Measurements from ENCODE around the gene TMEM8B.

TMEM8B gene

GRCh38 chr9:35839926-35840325 lies 10.9 kb downstream of the TMEM8B start:
- no peak overlapping the region for H2AFZ ChIP-seq
- TF ChIP-seq, protein P1, sequence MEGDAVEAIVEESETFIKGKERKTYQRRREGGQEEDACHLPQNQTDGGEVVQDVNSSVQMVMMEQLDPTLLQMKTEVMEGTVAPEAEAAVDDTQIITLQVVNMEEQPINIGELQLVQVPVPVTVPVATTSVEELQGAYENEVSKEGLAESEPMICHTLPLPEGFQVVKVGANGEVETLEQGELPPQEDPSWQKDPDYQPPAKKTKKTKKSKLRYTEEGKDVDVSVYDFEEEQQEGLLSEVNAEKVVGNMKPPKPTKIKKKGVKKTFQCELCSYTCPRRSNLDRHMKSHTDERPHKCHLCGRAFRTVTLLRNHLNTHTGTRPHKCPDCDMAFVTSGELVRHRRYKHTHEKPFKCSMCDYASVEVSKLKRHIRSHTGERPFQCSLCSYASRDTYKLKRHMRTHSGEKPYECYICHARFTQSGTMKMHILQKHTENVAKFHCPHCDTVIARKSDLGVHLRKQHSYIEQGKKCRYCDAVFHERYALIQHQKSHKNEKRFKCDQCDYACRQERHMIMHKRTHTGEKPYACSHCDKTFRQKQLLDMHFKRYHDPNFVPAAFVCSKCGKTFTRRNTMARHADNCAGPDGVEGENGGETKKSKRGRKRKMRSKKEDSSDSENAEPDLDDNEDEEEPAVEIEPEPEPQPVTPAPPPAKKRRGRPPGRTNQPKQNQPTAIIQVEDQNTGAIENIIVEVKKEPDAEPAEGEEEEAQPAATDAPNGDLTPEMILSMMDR (IDR thresholded peaks at IDR 0.05), result no peak
- no peak overlapping the region for H3K9ac ChIP-seq
- no peaks in the 10 kb centered on the region for H3K27me3 ChIP-seq (ENCODE audit: control insufficient read depth, insufficient read depth, low read length)
- H3K4me1 ChIP-seq, result no peaks in the 10 kb centered on the region
- no peak overlapping the region for H3K4me2 ChIP-seq (ENCODE audit: low read length)
- H3K9me3 ChIP-seq (ENCODE audit: control insufficient read depth, low read length), result no peaks in the 10 kb centered on the region
- no peaks in the 10 kb centered on the region for H3K36me3 ChIP-seq (ENCODE audit: control insufficient read depth, insufficient read depth, low read length)
- no peaks in the 10 kb centered on the region for H3K79me2 ChIP-seq
- H3K27ac ChIP-seq, result no peak overlapping the region
- H3K4me3 ChIP-seq (ENCODE audit: low read depth, low read length), result no peak overlapping the region

DNA sequence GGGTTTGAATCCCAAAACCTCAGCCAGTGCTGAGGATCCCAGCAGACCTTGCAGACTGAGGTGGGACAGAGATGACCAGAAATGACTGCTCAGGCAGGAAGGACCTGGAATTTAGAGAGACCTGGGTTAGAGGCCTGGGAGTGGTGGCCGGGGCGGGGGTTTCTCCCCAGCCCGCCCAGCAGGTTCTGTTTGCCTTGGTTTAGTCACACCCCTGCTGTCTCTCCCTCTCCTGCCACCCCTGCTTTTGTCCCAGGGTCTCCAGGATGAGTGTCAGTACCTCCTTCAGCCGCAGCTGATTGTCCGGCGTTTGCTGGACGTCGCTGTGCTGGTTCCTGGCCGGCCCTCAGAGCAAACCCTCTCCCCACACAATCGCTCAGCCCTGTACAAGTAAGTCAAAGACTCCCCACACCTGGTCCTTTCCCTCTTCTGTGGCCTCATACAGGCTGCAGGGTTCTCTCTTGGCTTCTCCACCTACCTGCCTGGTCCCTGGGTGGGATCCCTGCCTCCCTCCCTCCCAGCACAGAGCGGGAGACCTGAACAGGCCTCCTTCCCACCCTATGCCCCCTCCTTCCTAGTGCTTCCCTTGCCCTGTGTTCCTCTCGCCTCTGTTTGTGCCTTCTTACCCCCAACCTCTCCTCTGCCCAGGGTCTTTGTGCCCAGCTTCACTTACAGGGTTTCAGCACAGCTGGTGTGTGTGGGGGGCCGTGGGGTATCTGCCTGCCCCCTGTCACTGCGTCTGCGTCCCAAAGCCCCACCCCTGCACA lies 12.0 kb downstream of the TMEM8B start:
- TF ChIP-seq, protein P1 (IDR thresholded peaks at IDR 0.05), result no peak
- Histone ChIP-seq H3K4me1 (no peaks in the 10 kb centered on the region), H3K4me2 (ENCODE audit: low read length) (no peak overlapping the region)

GRCh38 chr9:35841645-35841900 lies 12.5 kb downstream of the TMEM8B start:
- no peak overlapping the region for H3K9ac ChIP-seq
- no peaks in the 10 kb centered on the region for H3K9me3 ChIP-seq (ENCODE audit: control insufficient read depth, low read length)
- H3K79me2 ChIP-seq, result no peaks in the 10 kb centered on the region
- TF ChIP-seq, protein P1 (IDR thresholded peaks at IDR 0.05), result no peak
- H3K4me1 ChIP-seq, result no peaks in the 10 kb centered on the region
- H3K36me3 ChIP-seq (ENCODE audit: control insufficient read depth, insufficient read depth, low read length), result no peaks in the 10 kb centered on the region
- no peak overlapping the region for H3K27ac ChIP-seq
- H3K4me2 ChIP-seq (ENCODE audit: low read length), result no peak overlapping the region
- no peak overlapping the region for H2AFZ ChIP-seq
- no peaks in the 10 kb centered on the region for H3K27me3 ChIP-seq (ENCODE audit: control insufficient read depth, insufficient read depth, low read length)
- no peak overlapping the region for H3K4me3 ChIP-seq (ENCODE audit: low read depth, low read length)

More for the DNA sequence above, 12.0 kb downstream of the TMEM8B start:
- H3K27ac ChIP-seq, result no peak overlapping the region
- no peaks in the 10 kb centered on the region for H3K9me3 ChIP-seq (ENCODE audit: control insufficient read depth, low read length)
- H3K79me2 ChIP-seq, result no peaks in the 10 kb centered on the region
- H3K4me3 ChIP-seq (ENCODE audit: low read depth, low read length), result no peak overlapping the region
- no peaks in the 10 kb centered on the region for H3K36me3 ChIP-seq (ENCODE audit: control insufficient read depth, insufficient read depth, low read length)
- no peak overlapping the region for H2AFZ ChIP-seq
- H3K9ac ChIP-seq, result no peak overlapping the region
- H3K27me3 ChIP-seq (ENCODE audit: control insufficient read depth, insufficient read depth, low read length), result no peaks in the 10 kb centered on the region

DNA sequence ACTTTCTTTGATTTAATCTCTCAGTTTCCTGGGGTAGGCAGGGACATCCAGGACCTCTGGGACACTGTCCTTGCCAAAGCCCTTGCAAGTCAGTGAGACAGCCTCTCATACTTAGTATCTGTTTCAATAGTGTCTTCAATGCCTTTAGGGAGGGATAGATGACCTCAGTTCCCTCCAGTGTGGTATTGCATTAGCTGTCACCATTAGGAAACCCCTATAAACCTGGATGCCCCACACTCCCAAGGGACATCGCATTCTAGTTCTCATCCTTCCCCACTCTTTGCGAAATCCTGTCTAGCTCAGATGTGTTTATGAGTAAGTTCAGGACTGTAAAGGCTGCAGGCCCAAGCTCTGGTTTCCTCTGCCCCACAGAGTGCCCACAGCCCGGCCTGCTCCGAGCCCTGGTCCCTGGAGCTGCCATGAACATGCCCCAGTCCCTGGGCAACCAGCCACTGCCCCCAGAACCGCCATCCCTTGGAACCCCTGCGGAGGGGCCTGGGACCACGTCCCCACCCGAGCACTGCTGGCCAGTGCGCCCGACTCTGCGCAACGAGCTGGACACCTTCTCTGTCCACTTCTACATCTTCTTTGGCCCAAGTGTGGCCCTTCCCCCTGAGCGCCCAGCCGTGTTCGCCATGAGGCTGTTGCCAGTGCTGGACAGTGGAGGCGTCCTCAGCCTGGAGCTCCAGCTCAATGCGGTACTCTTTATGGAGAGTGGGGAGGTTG lies 13.2 kb downstream of the TMEM8B start:
- H3K9ac ChIP-seq, result no peak overlapping the region
- no peak overlapping the region for H3K27ac ChIP-seq
- H2AFZ ChIP-seq, result no peak overlapping the region
- no peaks in the 10 kb centered on the region for H3K9me3 ChIP-seq (ENCODE audit: control insufficient read depth, low read length)
- no peaks in the 10 kb centered on the region for H3K79me2 ChIP-seq
- H3K4me3 ChIP-seq (ENCODE audit: low read depth, low read length), result no peak overlapping the region
- H3K27me3 ChIP-seq (ENCODE audit: control insufficient read depth, insufficient read depth, low read length), result no peaks in the 10 kb centered on the region
- no peaks in the 10 kb centered on the region for H3K36me3 ChIP-seq (ENCODE audit: control insufficient read depth, insufficient read depth, low read length)
- TF ChIP-seq, protein P1 (IDR thresholded peaks at IDR 0.05), result no peak
- H3K4me1 ChIP-seq, result no peaks in the 10 kb centered on the region
- no peak overlapping the region for H3K4me2 ChIP-seq (ENCODE audit: low read length)

Measured in parathyroid adenoma (tissue), 2 donors.